Measurements from ENCODE around the gene AASS.

GRCh38 chr7:122082160-122082559 lies 61.9 kb downstream of the AASS start:
- no peak for TF ChIP-seq CTCF (IDR thresholded peaks at IDR 0.05; ENCODE audit: control extremely low read depth in 1 of 3, insufficient read depth in 1 of 3, low read depth in 1 of 3, low read length in 3 of 3)
- no peak for TF ChIP-seq PHF8 (conservative IDR thresholded peaks at IDR 0.05; ENCODE audit: low read depth, low read length)
- TF ChIP-seq EP300 (IDR thresholded peaks at IDR 0.05; ENCODE audit: borderline replicate concordance in 1 of 2, low read depth in 2 of 2, low read length in 2 of 2), result no peak
- peak in 1 of 2 experiments; percentile 58; a peak in 2 of 3 replicates for TF ChIP-seq POLR2A (IDR thresholded peaks at IDR 0.05; ENCODE audit: control extremely low read depth in 1 of 2, low read depth in 2 of 2, low read length in 2 of 2)
- no peak for TF ChIP-seq TEAD4 (IDR thresholded peaks at IDR 0.05; ENCODE audit: low read depth, low read length)
- TF ChIP-seq KDM1A (IDR thresholded peaks at IDR 0.05; ENCODE audit: borderline replicate concordance, low read length), result no peak
- TF ChIP-seq EZH2 (IDR thresholded peaks at IDR 0.05; ENCODE audit: low read depth, low read length, severe bottlenecking), result no peak
- TF ChIP-seq, protein P1, sequence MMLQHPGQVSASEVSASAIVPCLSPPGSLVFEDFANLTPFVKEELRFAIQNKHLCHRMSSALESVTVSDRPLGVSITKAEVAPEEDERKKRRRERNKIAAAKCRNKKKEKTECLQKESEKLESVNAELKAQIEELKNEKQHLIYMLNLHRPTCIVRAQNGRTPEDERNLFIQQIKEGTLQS (IDR thresholded peaks at IDR 0.05; ENCODE audit: insufficient read depth, low read depth, low read length), result no peak
- peak; percentile 73; the same call in 1 of the 2 replicates for TF ChIP-seq POLR2AphosphoS5 (IDR thresholded peaks at IDR 0.05; ENCODE audit: low read depth, low read length)
- TF ChIP-seq RAD21 (IDR thresholded peaks at IDR 0.05 in 1 of 2, conservative IDR thresholded peaks at IDR 0.05 in 1 of 2; ENCODE audit: low read depth in 2 of 2, low read length in 2 of 2), result no peak

All from H1 (cell line).